22Rv1 (cell line): ENCODE data around the gene JMJD1C.

ENCODE experiments used
- H3K27ac ChIP-seq: fragments of 450-650 bp; 2 replicates; pipeline ENCODE4 v1.5.1; 2017
- CTCF ChIP-seq: fragments of 450-650 bp; IDR thresholded peaks from 2 replicates; pipeline ENCODE4 v1.5.1; 2017; ENCODE audit warnings: mild to moderate bottlenecking
- ZFX ChIP-seq: fragments of 450-650 bp; IDR thresholded peaks from 2 replicates; pipeline ENCODE4 v1.6.1; 2017; ENCODE audit warnings: antibody characterized with exemption, borderline replicate concordance

Gene JMJD1C

GRCh38 chr10:63268798-63269503 is 196.8 kb downstream of the JMJD1C start:
- peak overlapping the region; percentile 92 for H3K27ac ChIP-seq
- TF ChIP-seq CTCF: peak; percentile 22; the same call in 1 of the 2 replicates
- no peak for TF ChIP-seq ZFX

- TF ChIP-seq CTCF (no peak), ZFX (no peak)
- peak overlapping the region; percentile 92 for H3K27ac ChIP-seq
Measured at GRCh38 chr10:63268149-63268797, 197.5 kb downstream of the JMJD1C start.

- peak overlapping the region; percentile 92 for H3K27ac ChIP-seq
- TF ChIP-seq ZFX (no peak), CTCF (no peak)
Measured at GRCh38 chr10:63267414-63268148, 198.2 kb downstream of the JMJD1C start.

- TF ChIP-seq ZFX: no peak
- no peak for TF ChIP-seq CTCF
- H3K27ac ChIP-seq: peak overlapping the region; percentile 92
Measured at GRCh38 chr10:63266391-63267316, 199.1 kb downstream of the JMJD1C start.

- H3K27ac ChIP-seq: peak overlapping the region; percentile 92
- TF ChIP-seq ZFX (no peak), CTCF (no peak)
Measured at GRCh38 chr10:63265683-63266235, 200.0 kb downstream of the JMJD1C start.

GRCh38 chr10:63265222-63265617 is 200.6 kb downstream of the JMJD1C start:
- peak overlapping the region; percentile 92 for H3K27ac ChIP-seq
- TF ChIP-seq CTCF: no peak
- no peak for TF ChIP-seq ZFX
